ENCODE results near the gene PIP5K1C.

PIP5K1C gene

GRCh38 chr19:3607303-3608078 is 92.8 kb downstream of the PIP5K1C start:
- no peak for DNase-seq

GRCh38 chr19:3606690-3607289 is 93.5 kb downstream of the PIP5K1C start, which contains the start of gene TBXA2R:
TBXA2R (minus strand) TSS chr19:3606875; CDS start chr19:3600634, 6,241 bp downstream.
- peak; percentile 23 to 61 for DNase-seq

GRCh38 chr19:3606174-3606689 is 94.0 kb downstream of the PIP5K1C start:
- DNase-seq: no peak

- no peak for DNase-seq
These were observed 94.5 kb downstream of the PIP5K1C start for GRCh38 chr19:3605770-3606169.

- DNase-seq: no peak
These were observed 94.9 kb downstream of the PIP5K1C start for GRCh38 chr19:3605361-3605760.

DNA sequence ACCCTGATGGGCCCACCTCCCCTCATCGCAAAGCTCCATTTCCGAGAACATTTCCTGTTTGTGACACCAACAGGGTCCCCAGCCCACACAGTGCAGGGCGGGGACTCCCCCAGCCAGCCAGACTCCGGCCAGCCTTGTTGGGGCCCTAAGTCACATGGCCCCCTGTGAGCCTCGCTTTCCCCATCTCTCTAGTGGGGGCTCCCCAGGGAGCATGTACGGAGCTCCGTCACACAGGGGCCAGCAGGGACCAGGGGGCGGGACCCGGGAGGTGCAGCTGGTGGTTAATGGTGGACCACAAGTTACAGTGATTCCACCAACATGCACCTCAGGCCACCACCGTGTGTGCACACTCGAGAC is 95.3 kb downstream of the PIP5K1C start:
- no peak for DNase-seq

GRCh38 chr19:3604227-3604986 is 95.9 kb downstream of the PIP5K1C start:
- DNase-seq: no peak

GRCh38 chr19:3603121-3603811 is 97.0 kb downstream of the PIP5K1C start:
- DNase-seq: no peak

- no peak for DNase-seq
These were observed 99.2 kb downstream of the PIP5K1C start for GRCh38 chr19:3601021-3601420.

DNA sequence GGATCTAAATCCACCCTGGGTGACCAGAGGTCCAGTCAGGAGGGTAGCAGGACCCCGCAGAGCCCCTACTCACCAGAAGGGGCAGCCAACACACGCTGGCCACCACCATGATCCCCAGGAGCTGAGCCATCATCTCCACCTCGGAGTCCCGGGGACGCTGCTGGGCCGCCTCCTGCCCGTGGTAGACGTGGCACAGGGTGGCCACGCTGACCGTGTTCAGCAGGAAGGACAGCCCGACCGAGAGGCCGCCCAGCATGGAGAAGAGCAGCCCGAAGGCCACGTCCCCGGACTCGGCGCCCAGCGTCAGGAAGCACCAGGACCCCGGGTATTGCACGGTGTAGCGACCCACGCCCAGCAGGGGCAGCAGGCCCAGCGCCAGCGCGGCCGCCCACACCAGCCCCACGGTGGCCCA is 100.5 kb downstream of the PIP5K1C start:
- no peak for DNase-seq

DNA sequence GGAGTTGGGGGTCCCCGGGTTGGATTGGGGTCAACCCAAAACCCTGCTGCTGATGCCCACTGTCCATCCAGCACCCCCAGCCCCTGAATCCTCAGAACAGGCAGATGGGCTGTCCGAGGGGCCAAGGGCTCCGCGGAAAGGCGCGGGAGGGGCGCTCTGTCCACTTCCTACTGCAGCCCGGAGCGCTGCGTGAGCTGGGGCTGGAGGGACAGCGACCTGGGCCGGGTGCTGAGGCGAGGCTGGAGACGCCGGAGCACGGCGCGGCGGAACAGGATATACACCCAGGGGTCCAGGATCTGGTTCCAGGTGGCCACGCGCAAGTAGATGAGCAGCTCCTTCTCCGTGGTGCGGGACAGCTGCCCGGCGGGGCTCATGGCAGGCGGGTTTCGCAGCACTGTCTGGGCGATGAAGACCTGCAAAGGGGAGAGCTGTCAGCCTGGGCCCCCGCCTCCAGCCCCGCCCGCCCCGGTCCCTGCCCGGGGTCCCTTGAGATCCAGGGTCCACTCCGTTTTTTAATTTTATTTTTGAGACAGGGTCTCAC is 104.7 kb downstream of the PIP5K1C start:
- no peak for DNase-seq

GRCh38 chr19:3593156-3593555 is 107.1 kb downstream of the PIP5K1C start:
- DNase-seq: no peak

GRCh38 chr19:3591876-3592613 is 108.2 kb downstream of the PIP5K1C start:
- DNase-seq: no peak

GRCh38 chr19:3590991-3591659 is 109.1 kb downstream of the PIP5K1C start:
- no peak for DNase-seq

DNA sequence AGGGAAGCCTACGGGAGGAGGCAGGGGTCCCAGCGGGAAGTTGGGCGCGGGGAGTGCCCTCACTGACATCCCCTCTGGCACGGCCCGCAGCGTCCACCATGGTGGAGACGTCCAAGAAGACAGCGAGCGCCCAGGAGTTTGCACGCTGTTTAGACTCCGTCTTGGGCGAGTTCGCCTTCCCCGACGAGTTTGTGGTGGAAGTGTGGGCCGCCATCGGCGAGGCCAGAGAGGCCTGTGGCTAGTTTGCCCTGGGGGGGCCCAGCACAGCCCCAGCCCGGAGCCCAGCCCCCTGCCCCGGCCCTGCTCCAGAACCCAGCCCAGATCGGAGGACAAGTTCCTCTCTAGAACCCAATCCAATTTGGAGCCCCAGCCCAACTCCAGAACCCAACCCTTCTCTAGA is 110.3 kb downstream of the PIP5K1C start:
- no peak for DNase-seq

DNA sequence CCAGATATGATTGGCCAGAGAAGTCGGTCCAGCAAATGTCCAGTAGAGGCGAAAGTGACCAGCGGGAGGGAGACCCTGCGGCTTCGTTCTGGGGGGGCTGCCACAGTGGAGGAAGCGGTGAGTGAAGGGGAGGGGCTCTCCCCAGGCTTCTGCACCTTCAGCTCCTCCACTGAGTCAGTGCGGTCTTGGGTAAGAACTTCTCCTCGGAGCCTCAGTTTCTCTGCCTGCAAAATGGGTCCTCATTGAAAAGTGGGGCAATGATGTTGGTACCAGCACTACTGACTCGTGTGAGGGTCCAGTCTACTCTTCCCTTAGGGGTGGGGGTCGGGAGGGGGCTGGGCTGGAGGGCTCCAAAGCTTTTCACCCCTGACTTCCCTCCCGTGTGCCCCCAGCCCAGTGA is 110.8 kb downstream of the PIP5K1C start:
- DNase-seq: no peak

DNA sequence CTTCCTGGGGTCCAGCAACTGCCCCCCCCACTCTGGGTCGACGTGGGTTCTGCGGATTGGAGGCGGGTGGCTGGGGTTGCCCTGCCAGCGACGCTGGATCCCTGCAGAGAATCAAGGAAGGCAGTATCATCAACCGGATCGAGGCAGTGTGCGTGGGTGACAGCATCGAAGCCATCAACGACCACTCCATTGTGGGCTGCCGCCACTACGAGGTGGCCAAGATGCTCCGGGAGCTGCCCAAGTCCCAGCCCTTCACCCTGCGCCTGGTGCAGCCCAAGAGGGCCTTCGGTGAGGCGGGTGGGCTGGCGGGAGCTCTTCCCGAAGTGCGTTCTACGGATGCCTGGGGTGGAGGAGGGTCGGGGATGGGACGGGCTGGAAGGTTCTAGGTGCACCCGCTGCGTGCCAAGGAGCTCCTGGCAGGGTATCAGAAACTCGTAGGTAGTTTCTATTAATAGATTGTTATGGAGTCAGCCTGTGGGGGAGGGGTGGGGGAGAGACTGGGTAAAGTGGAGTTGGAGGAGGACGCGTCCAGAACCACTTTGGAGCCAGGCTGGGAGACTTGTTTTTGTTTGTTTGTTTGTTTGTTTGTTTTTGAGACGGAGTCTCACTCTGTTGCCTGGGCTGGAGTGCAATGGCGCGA is 113.4 kb downstream of the PIP5K1C start:
- DNase-seq: no peak

DNA sequence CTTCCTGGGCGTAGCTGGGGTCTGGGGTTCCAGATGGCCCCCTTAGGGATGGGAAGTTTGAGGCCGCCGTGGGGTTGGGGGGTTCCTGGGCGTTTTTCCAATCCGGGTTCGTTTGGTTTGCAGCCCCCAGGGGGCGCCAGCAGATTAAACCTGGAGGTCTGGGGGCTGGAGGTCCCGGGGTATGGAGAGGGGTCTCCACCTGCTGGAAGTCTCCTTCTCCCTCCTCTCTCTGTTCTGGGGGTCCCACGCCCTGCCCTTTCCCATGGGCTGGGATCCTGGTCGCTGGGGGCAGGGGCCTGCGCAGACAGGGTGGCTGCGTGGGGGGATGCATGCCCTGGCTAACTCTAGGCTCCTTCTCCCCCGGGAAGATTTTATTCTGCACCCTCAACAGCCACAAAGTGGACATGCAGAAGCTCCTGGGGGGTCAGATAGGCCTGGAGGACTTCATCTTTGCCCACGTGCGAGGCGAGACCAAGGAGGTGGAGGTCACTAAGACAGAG is 114.1 kb downstream of the PIP5K1C start:
- peak in 1 of 2 experiments; percentile 55 for DNase-seq

- no peak for DNase-seq
These were observed 114.8 kb downstream of the PIP5K1C start, which contains the start of gene GIPC3 for GRCh38 chr19:3585301-3586126. GIPC3 (plus strand) TSS chr19:3585478; CDS start chr19:3585598, 120 bp downstream.

Measured in NCI-H524 (cell line).